ENCODE data around the gene TNC.

Gene TNC

GRCh38 chr9:115117999-115118878 lies at the start of gene TNC:
TNC (minus strand) TSS chr9:115118157; CDS start chr9:115091018, 27,139 bp downstream.
- no peak for DNase-seq

- no peak for DNase-seq
Observed at GRCh38 chr9:115167175-115167574, 49.2 kb upstream of the TNC start.

GRCh38 chr9:115165233-115165632 lies 47.3 kb upstream of the TNC start:
- DNase-seq = no peak

GRCh38 chr9:115164511-115164974 lies 46.6 kb upstream of the TNC start:
- no peak for DNase-seq

GRCh38 chr9:115162946-115163345 lies 45.0 kb upstream of the TNC start:
- DNase-seq = no peak

- no peak for DNase-seq
Observed at GRCh38 chr9:115161446-115161845, 43.5 kb upstream of the TNC start.

GRCh38 chr9:115158661-115159481 lies 40.9 kb upstream of the TNC start:
- no peak for DNase-seq

- no peak for DNase-seq
Observed at GRCh38 chr9:115157245-115157674, 39.3 kb upstream of the TNC start.

- DNase-seq = no peak
Observed at GRCh38 chr9:115155037-115155436, 37.1 kb upstream of the TNC start.

- DNase-seq = no peak
Observed at GRCh38 chr9:115154617-115155016, 36.7 kb upstream of the TNC start.

GRCh38 chr9:115152281-115152820 lies 34.4 kb upstream of the TNC start:
- DNase-seq = no peak

GRCh38 chr9:115148721-115149120 lies 30.8 kb upstream of the TNC start:
- no peak for DNase-seq

GRCh38 chr9:115146581-115147021 lies 28.6 kb upstream of the TNC start:
- DNase-seq = no peak

GRCh38 chr9:115144706-115145105 lies 26.7 kb upstream of the TNC start:
- DNase-seq = no peak

GRCh38 chr9:115143689-115144088 lies 25.7 kb upstream of the TNC start:
- no peak for DNase-seq

GRCh38 chr9:115142517-115143270 lies 24.7 kb upstream of the TNC start:
- DNase-seq = no peak

GRCh38 chr9:115142090-115142489 lies 24.1 kb upstream of the TNC start:
- DNase-seq = no peak

- DNase-seq = no peak
Observed at GRCh38 chr9:115141612-115142011, 23.7 kb upstream of the TNC start.

- no peak for DNase-seq
Observed at GRCh38 chr9:115138151-115138550, 20.2 kb upstream of the TNC start.

GRCh38 chr9:115137526-115137925 lies 19.6 kb upstream of the TNC start:
- DNase-seq = no peak

- DNase-seq = no peak
Observed at GRCh38 chr9:115135821-115136778, 18.1 kb upstream of the TNC start.

All from activated gamma-delta T cell treated with Interleukin-2 at 50 U/mL for 16 hours (primary cell).